Endothelial cell of umbilical vein (primary cell): ENCODE data around the gene CFHR1. TPM values are rescaled to one million over a fixed set of nuclear protein-coding genes. Genes with fewer than 3 reads are reported as not detected.

ENCODE experiments used
- BruUV-seq: library from RNA; stranded (reverse); fragments of 400-500 nt; replicated peaks from 2 replicates; lab custom pipeline; 2021; lab: Mats Ljungman, UMichigan
- CTCF ChIA-PET: fragments of 300-600, 350-600 bp; sonication (Branson Sonifier 250); formaldehyde crosslinking; loops from one replicate; lab custom pipeline; 2021; ENCODE audit warnings: antibody characterized with exemption, inconsistent platforms; lab: Charles Lee
- POLR2A ChIA-PET: fragments of 300-600, 350-600 bp; sonication (Branson Sonifier 250); formaldehyde crosslinking; loops from one replicate; lab custom pipeline; 2021; ENCODE audit warnings: antibody characterized with exemption, inconsistent platforms; lab: Charles Lee
- DNase-seq: peaks from one replicate; pipeline ENCODE4 v3.0.0-alpha.2; 2011; ENCODE audit warnings: low read depth, low spot score
- FAIRE-seq: peaks from 2 replicates; lab custom pipeline; 2011; peaks lifted over from hg19 to GRCh38; lab: Jason Lieb, UNC
- H2AFZ ChIP-seq: 2 replicates; pipeline ENCODE4 v1.6.0; 2012; ENCODE audit warnings: low read depth, low read length, control low read depth, inconsistent platforms
- H3K27ac ChIP-seq: 2 replicates; pipeline ENCODE4 v1.5.1; 2011; ENCODE audit warnings: low read depth, mild to moderate bottlenecking, control low read depth, low read length, moderate library complexity; ENCODE audit not compliant: insufficient read depth
- H3K27me3 ChIP-seq, 2 experiments: 2 replicates each; pipeline versions ENCODE4 v1.6.0 to v1.6.1; 2011; ENCODE audit warnings: low read length in 2 of 2, mixed read lengths in 1 of 2; ENCODE audit not compliant: control insufficient read depth in 2 of 2, insufficient read depth in 2 of 2
- H3K36me3 ChIP-seq, 2 experiments: 2 replicates in 1 of 2; 3 replicates in 1 of 2; pipeline ENCODE4 v1.5.1; 2011; ENCODE audit warnings: low read length in 2 of 2, mild to moderate bottlenecking in 1 of 2, moderate library complexity in 1 of 2; ENCODE audit not compliant: control insufficient read depth in 2 of 2, insufficient read depth in 2 of 2; ENCODE audit errors: extremely low read depth in 1 of 2
- H3K4me1 ChIP-seq: 3 replicates; pipeline ENCODE4 v1.5.1; 2011; ENCODE audit warnings: mild to moderate bottlenecking, low read length; ENCODE audit not compliant: control insufficient read depth, insufficient read depth; ENCODE audit errors: extremely low read depth
- H3K4me2 ChIP-seq: 2 replicates; pipeline ENCODE4 v1.6.1; 2011; ENCODE audit warnings: low read length, control low read depth, mixed read lengths; ENCODE audit not compliant: insufficient read depth
- H3K4me3 ChIP-seq, 3 experiments: fragments of 200-600 bp in 1 of 3; sonication (generic), shearing (Covaris generic) in 1 of 3; replicated peaks in 1 of 3; 2 replicates each; pipeline ENCODE4 v1.5.1; 2011 to 2016; ENCODE audit warnings: control low read depth in 3 of 3, low read length in 3 of 3, mild to moderate bottlenecking in 2 of 3, inconsistent platforms in 1 of 3, low read depth in 1 of 3, moderate library complexity in 1 of 3; ENCODE audit not compliant: insufficient read depth in 1 of 3
- H3K79me2 ChIP-seq: 2 replicates; pipeline ENCODE4 v1.6.0; 2012; ENCODE audit warnings: low read length, inconsistent platforms; ENCODE audit not compliant: control insufficient read depth, insufficient read depth
- H3K9ac ChIP-seq: replicated peaks from 2 replicates; pipeline ENCODE3; 2011; ENCODE audit warnings: low read length, control low read depth; ENCODE audit not compliant: insufficient read depth; ENCODE audit errors: extremely low read depth
- H3K9me1 ChIP-seq: replicated peaks from 3 replicates; pipeline ENCODE4 v1.6.0; 2011; ENCODE audit warnings: mild to moderate bottlenecking, low read length; ENCODE audit not compliant: control insufficient read depth, insufficient read depth; ENCODE audit errors: extremely low read depth
- H3K9me3 ChIP-seq: replicated peaks from 2 replicates; pipeline ENCODE4 v1.5.1; 2012; ENCODE audit warnings: low read length, inconsistent platforms; ENCODE audit not compliant: control insufficient read depth, insufficient read depth
- H4K20me1 ChIP-seq: replicated peaks from 2 replicates; pipeline ENCODE3; 2011; ENCODE audit warnings: mild to moderate bottlenecking, low read length; ENCODE audit not compliant: control insufficient read depth, insufficient read depth; ENCODE audit errors: extremely low read depth
- EZH2 ChIP-seq: IDR thresholded peaks from 2 replicates; pipeline ENCODE4 v1.6.1; 2012; ENCODE audit warnings: borderline replicate concordance, low read depth, mild to moderate bottlenecking, moderate library complexity, low read length, inconsistent platforms; ENCODE audit not compliant: severe bottlenecking
- FOS ChIP-seq: IDR thresholded peaks from 2 replicates; pipeline ENCODE4 v1.6.1; 2011; ENCODE audit warnings: mild to moderate bottlenecking, low read length, moderate library complexity, borderline replicate concordance; ENCODE audit not compliant: insufficient read depth
- GATA2 ChIP-seq: IDR thresholded peaks from 2 replicates; pipeline ENCODE4 v1.7.0; 2011; ENCODE audit warnings: low read depth, mild to moderate bottlenecking, moderate library complexity, mixed read lengths, low read length; ENCODE audit not compliant: insufficient read length, insufficient read depth
- JUN ChIP-seq: IDR thresholded peaks from 2 replicates; pipeline ENCODE4 v1.6.1; 2011; ENCODE audit warnings: borderline replicate concordance, low read depth; ENCODE audit not compliant: insufficient read length, insufficient read depth
- MYC ChIP-seq: IDR thresholded peaks from one replicate; pipeline ENCODE4 v1.6.1; 2011; ENCODE audit warnings: mild to moderate bottlenecking, low read depth, low read length
- POLR2A ChIP-seq: IDR thresholded peaks from 2 replicates; pipeline ENCODE4 v1.6.1; 2012; ENCODE audit warnings: low read depth, mild to moderate bottlenecking, control low read depth, low read length
- POLR2AphosphoS5 ChIP-seq: IDR thresholded peaks from 2 replicates; pipeline ENCODE4 v1.6.1; 2012; ENCODE audit warnings: low read depth, mild to moderate bottlenecking, control low read depth, low read length, moderate library complexity; ENCODE audit not compliant: insufficient read depth
- dilution Hi-C: fragments of 300-500 bp; cut with MboI; formaldehyde crosslinking; loops from one replicate; pipeline ENCODE4 v1.15.0; 2019; ENCODE audit warnings: low sequenced_read_pairs; ENCODE audit not compliant: extremely low pct_ligation_motif_present
- intact Hi-C: fragments of 100-400 bp; cut with micrococcal nuclease; formaldehyde crosslinking; loops from one replicate; pipeline ENCODE4 v1.10.0; 2022
- polyA plus RNA-seq, 4 experiments: library from polyadenylated mRNA; depleted of rRNA in 3 of 4; stranded (reverse) in 3 of 4; unstranded in 1 of 4; fragments of >200 nt; gene quantifications; 2 replicates each; pipeline versions ENCODE4 v1.2.1 to v1.2.3, GENCODE V29; 2011 to 2012; ENCODE audit warnings: missing spikeins in 1 of 4
- total RNA-seq: library from RNA; stranded (reverse); gene quantifications from 2 replicates; pipeline ENCODE4 v1.2.3, GENCODE V29; 2021
- TF ChIP-seq, protein P1 (sequence below), 2 donors: IDR thresholded peaks; 1 replicate in 1 of 2; 2 replicates in 1 of 2; pipeline ENCODE4 v1.5.1; 2011; ENCODE audit warnings: low read length in 2 of 2, mild to moderate bottlenecking in 2 of 2, moderate library complexity in 2 of 2, control low read depth in 1 of 2, inconsistent platforms in 1 of 2, low read depth in 1 of 2; ENCODE audit not compliant: insufficient read depth in 1 of 2; ENCODE audit errors: extremely low read depth in 1 of 2
- TF ChIP-seq, protein P2 (sequence below): IDR thresholded peaks from 2 replicates; pipeline ENCODE4 v1.6.1; 2011; ENCODE audit not compliant: insufficient read depth, insufficient read length

The CFHR1 gene
- total and polyA plus RNA-seq, 2 donors (not counting 3 experiments of a cell fraction or from before 2014, with no cell fraction given), result 0.11 TPM; not detected in 1

DNA sequence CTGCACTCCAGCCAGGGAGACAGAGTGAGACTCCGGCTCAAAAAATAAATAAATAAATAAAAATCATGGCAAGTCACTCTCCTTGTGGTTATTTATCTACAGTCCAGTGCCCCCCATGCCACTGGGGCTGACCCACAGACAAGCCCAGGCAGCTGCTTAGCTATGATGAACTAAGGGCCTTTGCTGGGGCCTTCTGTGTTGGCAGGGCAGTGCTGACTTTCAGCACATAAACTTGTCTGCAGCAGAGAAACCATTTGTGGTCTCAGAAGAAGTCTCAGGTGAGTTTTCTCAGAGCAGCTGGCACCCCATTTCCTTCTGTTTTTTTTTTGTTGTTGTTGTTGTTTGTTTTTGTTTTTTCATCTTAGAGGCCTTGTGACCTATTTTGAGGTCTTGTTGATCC, 47.4 kb downstream of the CFHR1 start:
- no peak overlapping the region for H3K4me2 ChIP-seq
- FAIRE-seq (no peak), DNase-seq (no peak)
- POLR2A ChIA-PET, result no interaction called here
- H3K4me1 ChIP-seq, result no peaks in the 10 kb centered on the region
- BruUV-seq, result no TSS peak
- H3K27me3 ChIP-seq, result no peaks in the 10 kb centered on the region
- H2AFZ ChIP-seq, result no peak overlapping the region
- H3K27ac ChIP-seq, result no peak overlapping the region
- H3K9me3 ChIP-seq, result no peaks in the 10 kb centered on the region
- intact Hi-C loops, result no loop called here
- no peaks in the 10 kb centered on the region for H3K9me1 ChIP-seq
- no peak overlapping the region for H3K9ac ChIP-seq
- CTCF ChIA-PET, result no interaction called here
- no peak for TF ChIP-seq JUN
- TF ChIP-seq, protein P1, sequence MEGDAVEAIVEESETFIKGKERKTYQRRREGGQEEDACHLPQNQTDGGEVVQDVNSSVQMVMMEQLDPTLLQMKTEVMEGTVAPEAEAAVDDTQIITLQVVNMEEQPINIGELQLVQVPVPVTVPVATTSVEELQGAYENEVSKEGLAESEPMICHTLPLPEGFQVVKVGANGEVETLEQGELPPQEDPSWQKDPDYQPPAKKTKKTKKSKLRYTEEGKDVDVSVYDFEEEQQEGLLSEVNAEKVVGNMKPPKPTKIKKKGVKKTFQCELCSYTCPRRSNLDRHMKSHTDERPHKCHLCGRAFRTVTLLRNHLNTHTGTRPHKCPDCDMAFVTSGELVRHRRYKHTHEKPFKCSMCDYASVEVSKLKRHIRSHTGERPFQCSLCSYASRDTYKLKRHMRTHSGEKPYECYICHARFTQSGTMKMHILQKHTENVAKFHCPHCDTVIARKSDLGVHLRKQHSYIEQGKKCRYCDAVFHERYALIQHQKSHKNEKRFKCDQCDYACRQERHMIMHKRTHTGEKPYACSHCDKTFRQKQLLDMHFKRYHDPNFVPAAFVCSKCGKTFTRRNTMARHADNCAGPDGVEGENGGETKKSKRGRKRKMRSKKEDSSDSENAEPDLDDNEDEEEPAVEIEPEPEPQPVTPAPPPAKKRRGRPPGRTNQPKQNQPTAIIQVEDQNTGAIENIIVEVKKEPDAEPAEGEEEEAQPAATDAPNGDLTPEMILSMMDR (IDR thresholded peaks at IDR 0.05; ENCODE audit: extremely low read depth in 1 of 2, insufficient read depth in 1 of 2, low read depth in 1 of 2, low read length in 2 of 2), result no peak
- no peak for TF ChIP-seq POLR2AphosphoS5
- TF ChIP-seq MYC, result no peak
- TF ChIP-seq, protein P2, sequence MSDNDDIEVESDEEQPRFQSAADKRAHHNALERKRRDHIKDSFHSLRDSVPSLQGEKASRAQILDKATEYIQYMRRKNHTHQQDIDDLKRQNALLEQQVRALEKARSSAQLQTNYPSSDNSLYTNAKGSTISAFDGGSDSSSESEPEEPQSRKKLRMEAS, result no peak
- TF ChIP-seq POLR2A, result no peak
- TF ChIP-seq GATA2, result no peak
- no peak for TF ChIP-seq EZH2
- no peak for TF ChIP-seq FOS
- H4K20me1 ChIP-seq, result no peaks in the 10 kb centered on the region
- H3K4me3 ChIP-seq, result no peak overlapping the region
- dilution Hi-C loops, result no loop called here
- no peaks in the 10 kb centered on the region for H3K36me3 ChIP-seq
- H3K79me2 ChIP-seq, result no peaks in the 10 kb centered on the region
